HEK293 (cell line): ENCODE measurements around the gene DHFR.

Experiments used
- CTCF ChIA-PET: fragments of 350-600 bp; formaldehyde crosslinking; extraction: SDS; loops from one replicate; lab custom pipeline; 2021; ENCODE audit warnings: antibody characterized with exemption; lab: Yijun Ruan, JAX
- POLR2A ChIA-PET: fragments of 300-600 bp; formaldehyde crosslinking; extraction: SDS; loops from one replicate; lab custom pipeline; 2020; ENCODE audit warnings: antibody characterized with exemption, inconsistent platforms; lab: Yijun Ruan, JAX
- H3K27ac ChIP-seq: fragments of 200-500 bp; sonication (Bioruptor generic); 2 replicates; pipeline ENCODE4 v1.5.1; 2014; ENCODE audit warnings: low read depth, low read length, control low read depth, inconsistent platforms; ENCODE audit errors: extremely low read depth
- H3K36me3 ChIP-seq, 2 experiments: fragments of 200-500 bp in 1 of 2; sonication (Bioruptor generic) in 1 of 2; 1 replicate in 1 of 2; 2 replicates in 1 of 2; pipeline ENCODE4 v1.5.1; 2014 to 2017; ENCODE audit warnings: inconsistent platforms in 2 of 2, low read length in 2 of 2; ENCODE audit not compliant: control insufficient read depth in 2 of 2, insufficient read depth in 1 of 2
- H3K4me1 ChIP-seq: fragments of 200-500 bp; sonication (Bioruptor generic); 2 replicates; pipeline ENCODE4 v1.5.1; 2014; ENCODE audit warnings: mild to moderate bottlenecking, low read length, inconsistent platforms; ENCODE audit not compliant: control insufficient read depth, insufficient read depth
- H3K4me3 ChIP-seq: 2 replicates; pipeline ENCODE4 v1.5.1; 2011; ENCODE audit warnings: low read depth, mild to moderate bottlenecking, control low read depth, low read length, moderate library complexity
- H3K9me3 ChIP-seq: fragments of 200-500 bp; sonication (Bioruptor generic); 2 replicates; pipeline ENCODE4 v1.5.1; 2014; ENCODE audit warnings: low read depth, low read length, inconsistent platforms; ENCODE audit not compliant: control insufficient read depth, insufficient read depth
- GLI4 ChIP-seq: fragments of 450-650 bp; formaldehyde crosslinking; IDR thresholded peaks from 2 replicates; pipeline ENCODE4 v1.5.1; 2016; ENCODE audit warnings: missing biosample characterization, missing genetic modification characterization
- INSM2 ChIP-seq: fragments of 450-650 bp; formaldehyde crosslinking; IDR thresholded peaks from 2 replicates; pipeline ENCODE4 v1.5.1; 2016; ENCODE audit warnings: missing biosample characterization, missing genetic modification characterization
- MYNN ChIP-seq: fragments of 450-650 bp; formaldehyde crosslinking; IDR thresholded peaks from 2 replicates; pipeline ENCODE4 v1.5.1; 2016; ENCODE audit warnings: missing biosample characterization, missing genetic modification characterization, borderline replicate concordance
- RBAK ChIP-seq: fragments of 450-650 bp; formaldehyde crosslinking; IDR thresholded peaks from 2 replicates; pipeline ENCODE4 v1.5.1; 2016; ENCODE audit warnings: missing biosample characterization, missing genetic modification characterization
- SCRT2 ChIP-seq: fragments of 450-650 bp; formaldehyde crosslinking; IDR thresholded peaks from 2 replicates; pipeline ENCODE4 v1.5.1; 2016; ENCODE audit warnings: missing biosample characterization, missing genetic modification characterization
- ZBTB21 ChIP-seq: fragments of 450-650 bp; formaldehyde crosslinking; IDR thresholded peaks from 2 replicates; pipeline ENCODE4 v1.5.1; 2017; ENCODE audit warnings: missing biosample characterization, missing genetic modification characterization
- ZNF132 ChIP-seq: fragments of 450-650 bp; formaldehyde crosslinking; IDR thresholded peaks from 2 replicates; pipeline ENCODE4 v1.5.1; 2017; ENCODE audit warnings: missing biosample characterization, missing genetic modification characterization, borderline replicate concordance
- ZNF174 ChIP-seq: fragments of 450-650 bp; formaldehyde crosslinking; IDR thresholded peaks from 2 replicates; pipeline ENCODE4 v1.5.0; 2017; ENCODE audit warnings: missing biosample characterization, mild to moderate bottlenecking, missing genetic modification characterization
- ZNF19 ChIP-seq: fragments of 450-650 bp; formaldehyde crosslinking; IDR thresholded peaks from 2 replicates; pipeline ENCODE4; 2016; ENCODE audit warnings: missing biosample characterization, missing genetic modification characterization, low read depth
- ZNF280D ChIP-seq: fragments of 450-650 bp; formaldehyde crosslinking; IDR thresholded peaks from 2 replicates; pipeline ENCODE4 v1.5.1; 2016; ENCODE audit warnings: missing biosample characterization, missing genetic modification characterization
- ZNF292 ChIP-seq: fragments of 450-650 bp; formaldehyde crosslinking; IDR thresholded peaks from 2 replicates; pipeline ENCODE4 v1.5.1; 2016; ENCODE audit warnings: low read depth, missing biosample characterization, missing genetic modification characterization, borderline replicate concordance
- ZNF366 ChIP-seq: fragments of 450-650 bp; formaldehyde crosslinking; conservative IDR thresholded peaks from 2 replicates; pipeline ENCODE4 v1.5.1; 2016; ENCODE audit warnings: missing biosample characterization, missing genetic modification characterization
- ZNF394 ChIP-seq: fragments of 450-650 bp; formaldehyde crosslinking; IDR thresholded peaks from 2 replicates; pipeline ENCODE4 v1.5.1; 2016; ENCODE audit warnings: missing biosample characterization, missing genetic modification characterization, mild to moderate bottlenecking, moderate library complexity, borderline replicate concordance
- ZNF596 ChIP-seq: fragments of 450-650 bp; IDR thresholded peaks from 2 replicates; pipeline ENCODE4 v1.5.0; 2018; ENCODE audit warnings: missing biosample characterization, mild to moderate bottlenecking, missing genetic modification characterization, moderate library complexity
- ZNF677 ChIP-seq: fragments of 450-650 bp; IDR thresholded peaks from 2 replicates; pipeline ENCODE4 v1.5.0; 2018; ENCODE audit warnings: missing biosample characterization, mild to moderate bottlenecking, missing genetic modification characterization, moderate library complexity
- ZNF707 ChIP-seq: fragments of 450-650 bp; formaldehyde crosslinking; IDR thresholded peaks from 2 replicates; pipeline ENCODE4 v1.5.1; 2016; ENCODE audit warnings: missing biosample characterization, missing genetic modification characterization
- ZXDB ChIP-seq: fragments of 450-650 bp; formaldehyde crosslinking; IDR thresholded peaks from 2 replicates; pipeline ENCODE4 v1.5.1; 2016; ENCODE audit warnings: missing biosample characterization, missing genetic modification characterization
- TF ChIP-seq, protein P1 (sequence below): fragments of 450-650 bp; formaldehyde crosslinking; IDR thresholded peaks from 2 replicates; pipeline ENCODE4 v1.5.1; 2016; ENCODE audit warnings: missing biosample characterization, missing genetic modification characterization, borderline replicate concordance
- TF ChIP-seq, protein P2 (sequence below): fragments of 450-650 bp; formaldehyde crosslinking; IDR thresholded peaks from 2 replicates; pipeline ENCODE4 v1.5.1; 2016; ENCODE audit warnings: missing biosample characterization, missing genetic modification characterization
- TF ChIP-seq, protein P3 (sequence below): fragments of 450-650 bp; formaldehyde crosslinking; IDR thresholded peaks from 2 replicates; pipeline ENCODE4 v1.5.1; 2016; ENCODE audit warnings: missing biosample characterization, missing genetic modification characterization, low read depth

Gene DHFR

GRCh38 chr5:80615266-80615914, 39.4 kb downstream of the DHFR start (continued):
- TF ChIP-seq, protein P1, sequence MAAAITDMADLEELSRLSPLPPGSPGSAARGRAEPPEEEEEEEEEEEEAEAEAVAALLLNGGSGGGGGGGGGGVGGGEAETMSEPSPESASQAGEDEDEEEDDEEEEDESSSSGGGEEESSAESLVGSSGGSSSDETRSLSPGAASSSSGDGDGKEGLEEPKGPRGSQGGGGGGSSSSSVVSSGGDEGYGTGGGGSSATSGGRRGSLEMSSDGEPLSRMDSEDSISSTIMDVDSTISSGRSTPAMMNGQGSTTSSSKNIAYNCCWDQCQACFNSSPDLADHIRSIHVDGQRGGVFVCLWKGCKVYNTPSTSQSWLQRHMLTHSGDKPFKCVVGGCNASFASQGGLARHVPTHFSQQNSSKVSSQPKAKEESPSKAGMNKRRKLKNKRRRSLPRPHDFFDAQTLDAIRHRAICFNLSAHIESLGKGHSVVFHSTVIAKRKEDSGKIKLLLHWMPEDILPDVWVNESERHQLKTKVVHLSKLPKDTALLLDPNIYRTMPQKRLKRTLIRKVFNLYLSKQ = no peak
- TF ChIP-seq MYNN = no peak
- no peak for TF ChIP-seq INSM2 (tag by site-specific recombination)

GRCh38 chr5:80609692-80610091, 45.1 kb downstream of the DHFR start:
- H3K36me3 ChIP-seq = no peaks in the 10 kb centered on the region
- H3K27ac ChIP-seq = no peak overlapping the region
- H3K9me3 ChIP-seq = no peaks in the 10 kb centered on the region
- no peak overlapping the region for H3K4me3 ChIP-seq
- H3K4me1 ChIP-seq = no peaks in the 10 kb centered on the region
- TF ChIP-seq ZNF366 (tag by site-specific recombination) (no peak), ZNF19 (no peak), RBAK (tag by site-specific recombination) (no peak), ZNF132 (tag by site-specific recombination) (no peak), ZNF174 (tag by site-specific recombination) (no peak), GLI4 (tag by site-specific recombination) (no peak), ZNF677 (tag by site-specific recombination) (no peak), ZXDB (tag by site-specific recombination) (no peak), ZNF292 (tag by site-specific recombination) (no peak)
- ChIA-PET CTCF (interaction anchor here (0.5 kb wide), 1 partner anchor 59 kb away, joined by 3 read pairs; no protein-coding TSS in a partner anchor), POLR2A (no interaction called here)

DNA sequence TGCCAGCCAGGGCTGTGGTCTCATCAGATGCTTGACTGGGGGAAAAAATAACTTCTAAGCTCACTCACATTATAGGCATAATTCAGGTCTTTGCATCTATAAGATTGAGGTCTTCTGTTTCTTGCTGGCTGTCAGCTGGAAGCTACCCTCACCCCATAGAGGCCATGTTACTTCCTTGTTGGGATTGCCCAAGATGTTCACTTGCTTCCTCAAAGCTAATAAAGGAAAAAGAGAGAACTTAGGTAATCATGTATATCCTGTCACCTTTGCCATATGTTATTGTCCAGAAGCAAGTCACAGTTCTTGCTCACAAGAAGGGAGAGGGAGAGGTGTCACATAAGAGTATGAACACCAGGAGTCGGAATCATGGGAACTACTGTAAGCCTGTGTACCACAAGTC, 46.1 kb downstream of the DHFR start:
- H3K36me3 ChIP-seq = no peaks in the 10 kb centered on the region
- ChIA-PET POLR2A (no interaction called here), CTCF (no interaction called here)
- H3K4me3 ChIP-seq = no peak overlapping the region
- no peaks in the 10 kb centered on the region for H3K4me1 ChIP-seq
- H3K27ac ChIP-seq = no peak overlapping the region
- H3K9me3 ChIP-seq = no peaks in the 10 kb centered on the region
- TF ChIP-seq SCRT2 (tag by site-specific recombination) (no peak), ZNF394 (no peak), ZNF280D (tag by site-specific recombination) (no peak), ZNF596 (tag by site-specific recombination) (no peak), ZBTB21 (no peak), ZNF707 (tag by site-specific recombination) (no peak)
- TF ChIP-seq, protein P2, sequence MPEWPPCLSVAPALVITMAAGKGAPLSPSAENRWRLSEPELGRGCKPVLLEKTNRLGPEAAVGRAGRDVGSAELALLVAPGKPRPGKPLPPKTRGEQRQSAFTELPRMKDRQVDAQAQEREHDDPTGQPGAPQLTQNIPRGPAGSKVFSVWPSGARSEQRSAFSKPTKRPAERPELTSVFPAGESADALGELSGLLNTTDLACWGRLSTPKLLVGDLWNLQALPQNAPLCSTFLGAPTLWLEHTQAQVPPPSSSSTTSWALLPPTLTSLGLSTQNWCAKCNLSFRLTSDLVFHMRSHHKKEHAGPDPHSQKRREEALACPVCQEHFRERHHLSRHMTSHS (tag by site-specific recombination) = no peak
- TF ChIP-seq, protein P3, sequence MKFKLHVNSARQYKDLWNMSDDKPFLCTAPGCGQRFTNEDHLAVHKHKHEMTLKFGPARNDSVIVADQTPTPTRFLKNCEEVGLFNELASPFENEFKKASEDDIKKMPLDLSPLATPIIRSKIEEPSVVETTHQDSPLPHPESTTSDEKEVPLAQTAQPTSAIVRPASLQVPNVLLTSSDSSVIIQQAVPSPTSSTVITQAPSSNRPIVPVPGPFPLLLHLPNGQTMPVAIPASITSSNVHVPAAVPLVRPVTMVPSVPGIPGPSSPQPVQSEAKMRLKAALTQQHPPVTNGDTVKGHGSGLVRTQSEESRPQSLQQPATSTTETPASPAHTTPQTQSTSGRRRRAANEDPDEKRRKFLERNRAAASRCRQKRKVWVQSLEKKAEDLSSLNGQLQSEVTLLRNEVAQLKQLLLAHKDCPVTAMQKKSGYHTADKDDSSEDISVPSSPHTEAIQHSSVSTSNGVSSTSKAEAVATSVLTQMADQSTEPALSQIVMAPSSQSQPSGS = no peak
